HFF-Myc (cell line): Measurements from ENCODE around the gene MINDY2.
"Not testable (repeated sequence)": the region's sequence is repeated elsewhere in the genome, so short reads cannot be mapped to it uniquely, and the experiment has no call there.

Experiments
- DNase-seq: peaks from one replicate; pipeline ENCODE4 v3.0.0-alpha.2; 2011; ENCODE audit warnings: low read depth; ENCODE audit errors: extremely low read depth
- H3K4me3 ChIP-seq: replicated peaks from 2 replicates; pipeline ENCODE4 v1.5.1; 2011; ENCODE audit warnings: low read depth, mild to moderate bottlenecking, control low read depth, low read length
- TF ChIP-seq, protein P1 (sequence below): IDR thresholded peaks from 2 replicates; pipeline ENCODE4 v1.5.1; 2012; ENCODE audit warnings: mild to moderate bottlenecking, low read depth, low read length, control low read depth; ENCODE audit errors: missing control alignments

Gene MINDY2

DNA sequence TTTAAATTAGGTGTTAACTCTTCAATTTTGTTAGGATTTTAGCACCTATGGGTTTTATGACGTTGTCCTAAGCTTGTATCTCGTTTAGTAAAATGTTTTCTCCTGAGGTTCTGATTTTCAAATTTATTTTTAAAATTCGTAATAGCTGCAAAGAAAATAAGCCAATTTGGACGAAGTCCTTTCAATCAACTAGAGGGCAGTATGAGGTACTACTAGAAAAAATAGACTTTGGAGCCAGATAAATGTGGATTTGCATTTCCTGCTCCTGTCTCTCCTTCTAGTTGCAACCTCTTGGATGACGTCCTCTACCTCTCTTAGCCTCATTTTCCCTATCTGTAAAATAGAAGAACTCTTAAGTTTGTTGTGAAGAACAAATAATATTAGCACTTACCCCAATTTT is 81.2 kb downstream of the MINDY2 start:
- TF ChIP-seq, protein P1, sequence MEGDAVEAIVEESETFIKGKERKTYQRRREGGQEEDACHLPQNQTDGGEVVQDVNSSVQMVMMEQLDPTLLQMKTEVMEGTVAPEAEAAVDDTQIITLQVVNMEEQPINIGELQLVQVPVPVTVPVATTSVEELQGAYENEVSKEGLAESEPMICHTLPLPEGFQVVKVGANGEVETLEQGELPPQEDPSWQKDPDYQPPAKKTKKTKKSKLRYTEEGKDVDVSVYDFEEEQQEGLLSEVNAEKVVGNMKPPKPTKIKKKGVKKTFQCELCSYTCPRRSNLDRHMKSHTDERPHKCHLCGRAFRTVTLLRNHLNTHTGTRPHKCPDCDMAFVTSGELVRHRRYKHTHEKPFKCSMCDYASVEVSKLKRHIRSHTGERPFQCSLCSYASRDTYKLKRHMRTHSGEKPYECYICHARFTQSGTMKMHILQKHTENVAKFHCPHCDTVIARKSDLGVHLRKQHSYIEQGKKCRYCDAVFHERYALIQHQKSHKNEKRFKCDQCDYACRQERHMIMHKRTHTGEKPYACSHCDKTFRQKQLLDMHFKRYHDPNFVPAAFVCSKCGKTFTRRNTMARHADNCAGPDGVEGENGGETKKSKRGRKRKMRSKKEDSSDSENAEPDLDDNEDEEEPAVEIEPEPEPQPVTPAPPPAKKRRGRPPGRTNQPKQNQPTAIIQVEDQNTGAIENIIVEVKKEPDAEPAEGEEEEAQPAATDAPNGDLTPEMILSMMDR, result no peak
- no peak for DNase-seq
- H3K4me3 ChIP-seq, result no peak overlapping the region

DNA sequence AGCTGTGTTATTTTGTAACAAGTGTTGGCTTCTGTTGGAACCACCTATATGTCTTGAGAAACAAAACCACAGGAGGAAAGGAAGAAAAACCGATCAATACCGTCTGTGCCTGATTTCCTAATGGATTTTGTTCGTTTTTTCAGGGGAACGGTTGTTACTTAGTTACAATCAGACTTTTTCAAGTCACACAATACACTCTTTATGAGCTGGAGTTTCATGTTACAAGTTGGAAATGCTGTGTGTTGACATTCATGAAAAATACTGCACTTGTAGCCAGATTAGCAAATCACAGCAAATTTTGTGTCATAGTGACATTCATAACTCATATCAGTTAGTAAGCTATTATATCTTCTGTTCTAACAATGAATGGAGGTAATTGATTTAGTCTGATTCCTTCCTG is 83.5 kb downstream of the MINDY2 start:
- H3K4me3 ChIP-seq, result no peak overlapping the region
- no peak for DNase-seq
- TF ChIP-seq, protein P1, result no peak

DNA sequence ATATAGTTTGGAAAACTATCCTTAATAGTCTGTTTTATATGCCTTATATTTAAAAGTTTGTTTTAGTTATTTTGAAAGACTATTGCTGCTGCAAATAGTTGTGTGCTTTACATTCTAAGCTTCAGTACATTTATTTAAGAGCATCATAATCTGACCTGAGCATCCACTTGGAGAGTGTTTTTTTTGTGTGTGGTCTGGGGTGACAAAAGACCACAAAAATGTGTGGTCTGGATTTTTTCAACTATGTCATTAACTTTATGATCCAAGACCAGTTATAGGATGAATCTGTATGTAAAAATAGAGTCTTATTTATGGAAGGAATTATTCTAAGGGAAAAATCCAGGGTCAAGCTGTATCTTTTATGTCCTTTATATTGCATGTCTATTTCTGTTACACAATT is 85.0 kb downstream of the MINDY2 start:
- DNase-seq, result no peak
- TF ChIP-seq, protein P1, result no peak

DNA sequence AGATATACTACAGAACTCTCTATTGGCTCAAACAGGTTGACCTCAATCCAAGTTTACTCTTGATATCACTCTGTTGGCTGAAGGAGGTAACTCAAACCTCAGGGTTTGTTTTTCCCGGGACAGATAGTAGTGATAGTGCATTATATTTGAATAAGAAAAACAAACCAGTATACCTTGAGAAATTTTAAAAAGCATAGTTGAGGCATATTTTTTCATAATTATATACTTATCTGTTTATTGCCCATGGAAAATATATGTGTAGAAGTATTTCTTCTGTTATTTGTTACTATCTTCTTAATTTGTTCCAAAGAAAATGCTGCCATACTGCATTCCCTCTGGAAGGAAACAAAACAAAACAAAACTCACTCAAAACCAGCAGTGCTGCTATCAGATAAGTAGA is 85.5 kb downstream of the MINDY2 start:
- DNase-seq, H3K4me3 ChIP-seq: not testable (repeated sequence)

More for the DNA sequence above, 85.0 kb downstream of the MINDY2 start:
- H3K4me3 ChIP-seq, result no peak overlapping the region

DNA sequence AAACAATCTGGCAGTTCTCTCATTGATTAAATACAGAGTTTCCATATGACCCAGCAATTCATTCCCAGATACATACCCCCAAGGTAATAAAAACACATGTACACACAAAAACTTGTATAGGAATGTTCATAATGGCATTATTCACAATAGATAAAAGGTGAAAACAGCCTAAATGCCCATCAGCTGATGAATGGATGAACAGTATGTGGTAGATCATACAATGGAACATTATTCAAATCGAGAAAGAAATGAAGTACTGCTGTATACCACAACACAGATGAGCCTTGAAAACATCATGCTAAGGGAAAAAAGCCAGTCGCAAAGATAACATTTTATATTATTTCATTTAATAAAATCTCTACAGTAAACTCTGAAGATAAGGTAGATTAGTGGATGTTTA is 91.2 kb downstream of the MINDY2 start:
- no peak for DNase-seq
- H3K4me3 ChIP-seq, result no peak overlapping the region
- TF ChIP-seq, protein P1, result no peak

DNA sequence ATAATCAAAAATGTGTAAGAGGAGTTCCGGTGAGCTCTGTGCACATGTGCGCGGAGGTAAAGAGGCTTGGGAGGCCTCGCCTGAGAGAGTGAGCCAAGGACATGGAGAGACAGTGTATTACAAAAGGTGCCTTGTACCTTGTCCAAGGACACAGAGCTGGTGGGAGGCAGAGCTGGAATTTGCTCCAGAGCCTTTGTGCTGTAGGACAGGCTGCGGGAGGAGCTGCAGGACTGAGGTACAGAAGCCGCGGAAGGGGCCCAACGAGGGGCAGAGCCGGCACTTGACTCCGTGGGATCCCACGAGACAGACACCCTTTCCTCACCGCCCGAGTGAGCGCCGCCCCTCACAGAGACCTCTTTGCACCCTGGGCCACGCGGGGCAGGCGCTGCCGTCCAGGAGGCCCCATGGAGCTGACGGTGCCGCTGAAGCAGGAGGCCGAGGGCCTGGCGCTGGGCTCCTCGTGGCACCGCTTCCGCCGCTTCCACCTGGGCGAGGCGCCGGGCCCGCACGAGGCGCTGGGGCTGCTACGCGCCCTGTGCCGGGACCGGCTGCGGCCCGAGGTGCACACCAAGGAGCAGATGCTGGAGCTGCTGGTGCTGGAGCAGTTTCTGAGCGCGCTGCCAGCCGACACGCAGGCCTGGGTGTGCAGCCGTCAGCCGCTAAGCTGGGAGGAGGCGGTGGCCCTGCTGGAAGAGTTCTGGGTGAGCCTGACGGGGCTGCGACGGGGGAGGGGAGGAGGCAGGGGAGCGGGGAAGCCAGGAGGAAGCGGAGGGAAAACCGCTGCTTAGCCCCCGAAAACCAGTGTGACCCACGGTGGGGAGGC is 93.7 kb downstream of the MINDY2 start:
- TF ChIP-seq, protein P1, result no peak
- no peak for DNase-seq
- H3K4me3 ChIP-seq, result no peak overlapping the region

DNA sequence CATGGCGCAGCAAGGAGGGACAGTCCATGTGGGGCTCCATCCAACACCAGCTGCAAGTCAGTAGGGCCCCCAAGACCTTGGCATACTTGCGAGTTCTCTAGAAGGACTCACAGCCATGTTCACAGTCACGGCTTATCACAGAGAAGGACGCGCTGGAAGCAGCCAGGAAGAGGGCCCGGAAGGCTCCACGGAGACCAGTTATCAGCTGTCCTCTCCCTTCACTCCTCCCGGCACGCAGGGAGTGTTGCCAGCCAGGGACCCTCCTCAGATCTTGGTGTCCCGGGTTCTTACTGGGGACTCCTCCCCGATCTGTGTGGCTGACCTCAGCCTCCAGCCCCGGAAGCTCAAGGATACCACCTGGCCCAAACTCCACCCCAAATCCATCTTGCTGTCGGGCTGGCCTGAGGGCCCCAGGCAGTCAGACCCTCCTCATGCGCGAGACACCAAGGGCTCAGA is 94.4 kb downstream of the MINDY2 start:
- DNase-seq, result no peak
- TF ChIP-seq, protein P1, result no peak
- no peak overlapping the region for H3K4me3 ChIP-seq
